Endothelial cell of hepatic sinusoid (primary cell): ENCODE results near the gene DUS1L.

Experiments
- in situ Hi-C: cut with HindIII; loops from 2 replicates; pipeline ENCODE4 v1.10.0; 2017; ENCODE audit warnings: low sequenced_read_pairs

The DUS1L gene

DNA sequence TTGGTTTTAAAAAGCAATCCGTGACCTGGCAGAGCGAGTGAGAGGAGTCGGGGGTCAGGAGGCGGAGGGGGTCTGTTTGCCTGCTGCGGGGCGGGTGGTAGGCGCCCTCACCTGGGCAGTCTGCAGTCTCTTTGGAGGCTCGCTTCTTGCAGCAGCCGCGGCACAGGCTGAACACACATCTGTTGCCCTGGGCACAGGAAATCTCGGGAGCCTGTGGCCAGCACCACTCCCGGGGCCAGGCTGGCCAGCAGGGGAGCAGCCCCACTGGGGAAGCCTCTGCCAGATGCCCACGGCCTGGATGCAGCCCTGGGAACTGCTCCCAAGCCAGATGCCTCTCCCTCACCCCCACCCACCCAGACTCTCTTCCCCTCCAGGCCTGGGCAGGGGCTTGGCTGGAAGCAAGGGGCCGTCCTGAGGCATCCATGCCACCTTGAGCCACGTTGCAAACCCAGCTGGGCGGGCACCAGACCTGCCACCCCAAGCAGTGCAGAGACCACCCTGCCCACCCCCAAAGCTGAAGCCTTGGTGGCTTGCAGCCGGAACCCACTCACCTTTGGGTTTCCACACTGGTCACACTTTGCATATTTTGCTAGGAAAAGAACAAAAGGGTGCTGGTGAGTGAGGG lies 7.3 kb downstream of the DUS1L start:
- in situ Hi-C loops: loop anchor here (10.0 kb wide), 2 partner anchors 76 to 146 kb away; no protein-coding TSS in a partner anchor

DNA sequence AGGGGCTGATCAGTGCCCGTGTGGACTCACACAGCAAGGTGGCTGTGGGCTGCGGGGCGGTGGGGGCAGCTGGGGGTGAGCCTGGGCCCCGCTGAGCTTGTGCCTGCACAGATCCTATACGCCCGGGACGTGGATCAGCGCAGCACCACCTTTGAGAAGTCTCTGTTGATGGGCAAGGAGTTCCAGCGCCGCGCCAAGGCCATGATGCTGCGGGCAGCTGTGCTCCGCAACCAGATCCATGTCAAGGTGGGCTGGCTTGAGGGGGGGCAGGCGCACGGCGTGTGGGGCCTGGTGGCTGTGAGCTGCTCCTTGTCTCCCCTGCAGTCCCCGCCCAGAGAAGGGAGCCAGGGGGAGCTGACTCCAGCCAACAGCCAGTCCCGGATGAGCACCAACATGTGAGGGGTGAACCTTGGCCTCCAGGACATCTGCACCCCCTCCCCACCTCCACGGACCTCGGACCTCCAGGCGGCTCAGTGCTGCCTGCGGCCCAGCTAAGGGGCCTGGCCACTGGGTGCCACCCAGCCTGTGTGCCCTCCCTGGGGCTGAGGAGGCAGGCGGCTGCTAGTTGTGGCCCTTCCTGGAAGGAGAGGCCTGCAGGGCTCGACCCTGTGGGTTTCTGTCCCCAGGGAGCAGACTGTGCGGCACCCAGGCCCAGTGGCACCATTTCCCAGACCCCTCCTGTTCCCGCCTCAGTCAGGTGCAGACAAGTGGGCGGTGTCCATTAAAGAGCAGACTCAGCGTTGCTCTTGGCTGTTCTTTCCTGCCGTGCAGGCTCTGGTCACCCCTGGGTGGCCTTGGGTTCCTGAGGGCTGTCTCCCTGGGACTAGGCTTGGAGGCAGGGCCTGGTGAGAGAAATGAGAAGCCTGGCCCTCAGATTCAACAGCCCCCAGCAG lies 8.6 kb downstream of the DUS1L start:
- in situ Hi-C loops: loop anchor here (10.0 kb wide), 2 partner anchors 78 to 148 kb away; no protein-coding TSS in a partner anchor

DNA sequence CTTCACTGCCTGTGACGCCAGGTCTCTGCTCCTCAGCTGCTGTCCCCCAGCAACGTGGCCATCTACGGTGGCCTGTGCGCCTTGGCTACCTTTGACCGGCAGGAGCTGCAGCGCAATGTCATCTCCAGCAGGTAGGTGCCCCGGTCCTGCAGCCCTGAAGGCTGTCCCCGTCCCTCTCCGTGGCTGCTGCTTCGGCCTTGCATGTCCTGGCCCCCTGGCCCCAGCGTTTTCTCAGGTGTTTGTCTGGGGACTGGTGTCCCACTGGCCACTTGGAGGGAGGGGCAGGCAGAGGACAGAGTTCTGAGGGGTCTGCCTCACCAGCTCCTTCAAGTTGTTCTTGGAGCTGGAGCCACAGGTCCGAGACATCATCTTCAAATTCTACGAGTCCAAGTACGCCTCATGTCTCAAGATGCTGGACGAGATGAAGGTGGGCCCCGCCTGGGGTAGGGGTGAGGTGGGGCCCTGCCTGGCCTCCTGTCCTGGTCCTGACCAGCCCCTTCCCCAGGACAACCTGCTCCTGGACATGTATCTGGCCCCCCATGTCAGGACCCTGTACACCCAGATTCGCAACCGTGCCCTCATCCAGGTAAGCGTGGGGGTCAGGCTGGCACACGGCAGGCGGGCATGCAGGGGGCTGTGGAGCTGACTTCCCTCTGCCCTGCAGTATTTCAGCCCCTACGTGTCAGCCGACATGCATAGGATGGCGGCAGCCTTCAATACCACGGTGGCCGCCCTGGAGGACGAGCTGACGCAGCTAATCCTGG lies 9.5 kb downstream of the DUS1L start:
- in situ Hi-C loops: loop anchor here (10.0 kb wide), 2 partner anchors 79 to 149 kb away; no protein-coding TSS in a partner anchor

DNA sequence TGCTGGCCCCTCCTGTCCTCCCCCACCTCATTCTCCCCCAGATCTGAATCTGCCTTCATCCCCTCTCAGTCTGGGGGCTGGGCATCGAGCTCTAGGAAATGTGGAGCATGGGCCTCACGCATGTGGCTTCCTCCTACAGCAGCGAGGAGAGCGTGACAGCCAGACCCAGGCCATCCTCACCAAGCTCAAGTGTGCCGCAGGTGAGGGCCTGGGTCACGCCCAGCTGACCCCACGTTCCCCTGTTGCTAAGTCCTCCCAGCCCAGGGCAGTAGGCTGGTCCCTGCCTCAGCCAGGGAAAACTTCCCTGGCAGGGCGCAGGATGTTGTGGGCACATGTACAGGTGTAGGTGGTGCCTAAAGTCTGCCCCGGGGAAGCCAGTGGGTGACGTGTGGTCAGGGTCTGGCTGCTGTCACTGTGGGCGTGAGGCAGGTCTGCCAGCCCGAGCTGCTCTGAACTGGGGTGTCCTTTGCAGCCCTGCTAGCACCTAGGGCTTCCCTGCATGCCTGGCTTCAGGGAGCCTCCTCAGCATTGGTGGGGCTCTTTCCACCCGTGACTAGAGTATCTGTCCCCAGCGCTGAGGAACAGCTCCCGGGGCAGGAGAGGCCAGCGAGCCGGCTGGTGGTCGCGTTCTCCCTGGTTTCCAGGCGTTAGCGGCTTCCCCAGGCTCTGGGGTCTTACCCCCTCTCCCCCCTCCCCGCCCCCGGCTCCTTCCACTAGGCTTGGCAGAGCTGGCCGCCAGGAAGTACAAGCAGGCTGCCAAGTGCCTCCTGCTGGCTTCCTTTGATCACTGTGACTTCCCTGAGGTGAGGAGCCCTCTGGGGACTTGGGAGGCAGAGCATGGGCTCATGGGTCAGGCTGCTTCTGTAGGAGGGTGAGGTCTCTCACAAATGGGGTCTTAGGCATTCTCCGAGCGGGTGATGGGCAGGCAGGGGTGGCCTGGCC lies 10.3 kb downstream of the DUS1L start:
- in situ Hi-C loops: loop anchor here (10.0 kb wide), 2 partner anchors 80 to 150 kb away; no protein-coding TSS in a partner anchor

DNA sequence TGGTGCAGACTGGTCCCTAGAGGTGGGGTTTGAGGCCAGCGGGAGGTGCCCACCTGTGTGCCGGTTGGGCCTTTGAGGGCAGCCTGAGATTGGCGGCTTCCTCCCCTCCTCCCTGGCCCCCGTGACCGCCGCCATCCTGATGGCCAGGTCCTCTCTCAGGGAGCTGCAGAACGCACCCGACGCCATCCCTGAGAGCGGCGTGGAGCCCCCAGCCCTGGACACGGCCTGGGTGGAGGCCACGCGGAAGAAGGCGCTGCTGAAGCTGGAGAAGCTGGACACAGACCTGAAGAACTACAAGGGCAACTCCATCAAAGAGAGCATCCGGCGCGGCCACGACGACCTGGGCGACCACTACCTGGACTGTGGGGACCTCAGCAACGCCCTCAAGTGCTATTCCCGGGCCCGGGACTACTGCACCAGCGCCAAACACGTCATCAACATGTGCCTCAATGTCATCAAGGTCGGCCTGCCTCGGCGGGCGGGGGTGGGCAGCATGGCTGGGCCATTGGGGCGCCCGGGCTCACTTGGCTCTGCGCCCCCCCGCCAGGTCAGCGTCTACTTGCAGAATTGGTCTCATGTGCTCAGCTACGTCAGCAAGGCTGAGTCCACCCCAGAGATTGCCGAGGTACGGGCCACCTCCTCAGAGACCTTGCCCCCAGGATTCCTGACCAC lies 11.1 kb downstream of the DUS1L start:
- in situ Hi-C loops: loop anchor here (10.0 kb wide), 2 partner anchors 80 to 150 kb away; no protein-coding TSS in a partner anchor

DNA sequence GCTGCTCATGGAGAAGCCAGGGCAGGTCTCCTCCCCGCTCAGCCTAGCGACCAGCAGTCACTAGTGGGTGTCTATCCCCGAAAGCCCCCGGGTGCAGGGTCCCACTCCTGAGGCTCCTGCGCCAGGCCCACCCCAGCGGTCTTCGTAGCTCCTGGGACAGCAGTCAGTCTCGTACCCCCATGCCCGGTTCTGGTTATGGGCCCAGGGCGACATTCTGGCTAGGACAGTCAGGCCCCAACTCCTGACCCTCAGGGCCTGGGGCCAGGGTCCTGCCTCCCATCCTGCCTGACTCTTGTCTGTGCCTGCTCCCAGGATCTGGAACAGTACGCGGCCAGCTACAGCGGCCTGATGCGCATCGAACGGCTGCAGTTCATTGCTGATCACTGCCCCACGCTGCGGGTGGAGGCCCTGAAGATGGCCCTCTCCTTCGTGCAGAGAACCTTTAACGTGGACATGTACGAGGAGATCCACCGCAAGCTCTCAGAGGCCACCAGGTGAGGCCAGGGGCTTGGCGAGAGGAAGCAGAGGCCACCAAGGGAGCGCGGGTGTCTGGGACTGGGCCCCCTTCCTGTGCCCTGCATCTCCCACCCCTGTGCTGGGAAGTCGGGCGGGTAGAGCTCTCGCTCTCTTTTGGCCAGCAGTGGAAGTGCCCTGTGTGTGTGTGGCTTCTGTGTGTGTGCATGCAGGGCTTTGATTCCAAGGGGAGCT lies 11.9 kb downstream of the DUS1L start:
- in situ Hi-C loops: loop anchor here (10.0 kb wide), 2 partner anchors 81 to 151 kb away; no protein-coding TSS in a partner anchor

DNA sequence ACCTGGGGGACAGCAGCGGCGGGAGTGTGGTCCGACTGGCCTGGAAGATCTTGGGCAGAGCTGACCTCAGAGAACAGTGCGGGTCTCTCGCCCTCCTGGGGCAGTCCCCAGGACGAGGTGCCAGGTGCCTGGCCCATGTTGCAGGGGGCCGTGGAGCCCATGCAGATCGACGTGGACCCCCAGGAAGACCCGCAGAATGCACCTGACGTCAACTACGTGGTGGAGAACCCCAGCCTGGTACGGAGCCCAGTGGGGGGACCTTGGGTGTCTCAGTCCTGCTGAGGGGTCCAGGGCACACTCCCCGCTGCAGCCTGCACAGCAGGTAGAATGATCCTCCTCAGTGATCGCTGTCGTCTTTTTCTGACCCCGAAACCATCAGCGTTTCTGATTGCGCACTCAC lies 12.5 kb downstream of the DUS1L start:
- in situ Hi-C loops: loop anchor here (10.0 kb wide), 2 partner anchors 82 to 152 kb away; no protein-coding TSS in a partner anchor

DNA sequence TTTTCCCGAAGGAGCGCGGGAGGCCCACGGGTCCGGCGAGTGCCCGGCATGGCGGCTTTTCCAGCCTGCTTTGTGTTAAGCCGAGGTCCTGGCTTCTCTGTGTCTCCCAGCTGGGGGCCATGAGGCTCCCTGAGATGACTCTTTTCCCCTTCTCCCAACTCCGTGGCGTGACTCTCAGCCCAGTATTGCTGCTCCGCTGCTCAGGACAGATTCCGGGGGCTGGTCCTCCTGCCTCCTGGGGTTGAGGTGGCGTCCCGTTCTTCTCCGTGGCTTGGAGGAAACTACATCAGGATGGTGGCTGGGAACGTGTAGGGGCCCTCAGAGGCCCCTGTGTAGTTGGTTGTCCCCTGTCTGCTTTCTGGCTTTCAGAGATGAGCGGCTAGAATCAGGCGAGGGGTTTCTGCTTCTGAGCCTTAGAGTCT lies 13.0 kb downstream of the DUS1L start:
- in situ Hi-C loops: loop anchor here (10.0 kb wide), 2 partner anchors 82 to 152 kb away; no protein-coding TSS in a partner anchor

DNA sequence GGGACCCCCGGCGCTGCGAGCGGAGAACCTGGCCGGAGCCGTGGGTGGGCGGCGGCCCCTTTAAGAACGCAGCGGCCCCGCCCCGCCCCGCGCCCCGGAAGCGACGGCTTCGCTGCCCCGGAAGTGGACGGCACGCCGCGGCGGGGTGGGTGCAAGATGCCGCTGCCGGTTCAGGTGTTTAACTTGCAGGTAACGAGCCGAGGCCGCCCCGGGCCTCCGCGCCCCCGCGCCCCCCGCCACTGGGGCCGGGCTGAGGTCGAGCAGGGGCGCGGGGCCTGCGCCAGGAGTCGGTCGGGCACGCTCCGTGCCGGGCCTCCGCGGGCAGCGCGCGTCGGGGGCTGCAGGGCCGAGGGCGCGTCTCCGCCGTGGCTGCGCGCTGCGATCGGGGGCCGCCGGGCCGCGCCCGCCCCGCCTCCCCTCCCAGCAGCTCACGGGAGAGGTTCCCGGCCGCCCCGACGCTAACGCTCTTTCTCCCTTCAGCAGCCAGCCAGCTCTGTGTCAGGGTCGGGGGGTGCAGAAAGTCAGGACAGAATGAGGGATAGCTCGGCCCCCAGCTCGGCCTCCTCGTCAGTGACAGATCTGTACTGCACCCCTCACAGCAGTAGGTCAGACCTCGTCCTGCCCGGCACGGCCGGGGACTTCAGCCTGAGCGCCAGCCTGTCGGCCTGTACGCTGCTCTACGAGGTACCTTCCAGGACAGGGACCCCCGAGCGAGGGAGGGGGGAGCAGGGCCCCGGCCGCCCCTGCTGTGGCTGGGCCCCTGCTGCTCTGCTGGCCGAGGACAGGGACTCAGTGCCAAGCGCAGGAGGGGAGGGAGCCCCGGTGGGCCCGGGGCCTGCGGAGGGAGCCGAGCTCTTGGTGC lies 13.6 kb downstream of the DUS1L start, which contains the start of the genes GPS1 and RFNG:
TSS of gene GPS1 (plus strand) at position 123 of the 862 bp plus-strand sequence. CDS start at position 157, 34 bp downstream.
TSS of gene RFNG (minus strand) at position 36 of the 862 bp plus-strand sequence. CDS start 45 bp downstream, outside the sequence.
- in situ Hi-C loops: loop anchor here (10.0 kb wide), 2 partner anchors 83 to 153 kb away; no protein-coding TSS in a partner anchor

DNA sequence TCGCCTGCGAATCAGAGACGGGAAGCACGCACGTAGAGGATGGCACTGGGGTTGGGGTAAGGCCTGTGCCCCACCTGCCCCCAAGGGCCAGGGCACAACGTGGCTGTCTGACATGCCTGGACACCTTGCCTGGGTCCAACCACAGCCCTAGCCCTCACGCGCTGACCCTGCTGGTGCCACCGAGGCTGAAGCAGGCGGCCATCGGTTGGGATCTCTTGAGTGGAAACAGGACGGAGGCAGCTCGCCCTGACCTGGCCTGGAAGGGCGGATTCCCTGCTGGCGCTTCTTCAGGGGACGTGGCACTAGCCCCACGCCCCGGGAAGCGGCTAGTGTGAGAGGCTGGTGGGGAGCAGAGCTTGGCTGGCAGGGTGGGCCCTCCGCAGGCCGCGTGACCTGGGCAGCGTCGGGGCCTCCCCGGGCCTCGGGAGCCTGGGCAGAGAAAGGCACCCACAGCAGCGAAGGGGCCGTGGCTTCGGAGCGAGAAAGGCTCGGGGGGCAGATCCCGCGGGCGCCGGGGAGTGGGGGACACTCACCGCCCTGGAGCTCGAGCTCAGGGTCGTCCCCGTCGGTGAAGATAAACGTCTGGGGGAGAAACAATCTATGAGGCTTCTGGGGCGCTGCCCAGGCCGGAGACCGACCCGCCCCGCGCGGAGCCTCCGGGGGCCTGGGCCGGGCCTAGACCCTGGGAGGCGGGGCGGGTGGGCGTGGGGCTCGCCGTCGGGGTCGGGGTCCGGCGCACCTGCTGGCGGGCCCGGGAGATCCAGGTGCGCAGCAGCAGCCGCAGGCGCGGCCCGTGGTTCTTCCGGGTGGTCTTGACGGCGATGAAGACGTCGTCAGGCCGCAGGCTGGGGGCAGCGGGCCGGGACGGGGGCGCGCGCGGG lies 14.6 kb downstream of the DUS1L start:
- in situ Hi-C loops: loop anchor here (10.0 kb wide), 2 partner anchors 84 to 154 kb away; no protein-coding TSS in a partner anchor

DNA sequence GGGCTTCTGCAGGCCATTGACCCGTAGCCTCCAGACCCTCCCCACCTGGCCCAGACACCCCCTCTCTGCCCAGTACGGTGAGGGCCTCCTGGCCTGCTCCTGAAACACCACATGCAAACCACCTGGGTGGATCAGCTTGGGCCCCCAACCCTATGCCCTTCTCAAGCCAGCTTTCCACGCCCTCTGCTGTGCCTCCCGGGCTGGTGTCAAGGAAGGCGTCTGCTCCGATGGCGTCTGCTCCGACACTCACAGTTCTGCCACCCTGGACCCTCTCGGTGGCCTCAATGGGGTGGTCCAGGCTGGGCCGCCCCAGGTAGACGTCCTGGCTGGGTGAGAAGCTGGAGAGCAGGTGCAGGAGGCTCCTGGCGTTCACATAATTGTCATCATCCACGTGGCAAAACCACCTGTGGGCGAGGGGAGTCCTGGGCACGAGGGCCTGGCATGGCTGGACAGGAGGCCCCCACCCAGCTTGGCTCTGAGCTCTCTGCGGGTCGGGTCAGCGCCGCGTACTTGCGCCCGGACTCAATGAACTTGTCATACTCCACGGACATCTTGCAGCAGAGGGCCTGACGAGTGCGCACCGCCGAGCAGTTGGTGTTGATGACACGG lies 15.3 kb downstream of the DUS1L start:
- in situ Hi-C loops: loop anchor here (10.0 kb wide), 2 partner anchors 85 to 155 kb away; no protein-coding TSS in a partner anchor

DNA sequence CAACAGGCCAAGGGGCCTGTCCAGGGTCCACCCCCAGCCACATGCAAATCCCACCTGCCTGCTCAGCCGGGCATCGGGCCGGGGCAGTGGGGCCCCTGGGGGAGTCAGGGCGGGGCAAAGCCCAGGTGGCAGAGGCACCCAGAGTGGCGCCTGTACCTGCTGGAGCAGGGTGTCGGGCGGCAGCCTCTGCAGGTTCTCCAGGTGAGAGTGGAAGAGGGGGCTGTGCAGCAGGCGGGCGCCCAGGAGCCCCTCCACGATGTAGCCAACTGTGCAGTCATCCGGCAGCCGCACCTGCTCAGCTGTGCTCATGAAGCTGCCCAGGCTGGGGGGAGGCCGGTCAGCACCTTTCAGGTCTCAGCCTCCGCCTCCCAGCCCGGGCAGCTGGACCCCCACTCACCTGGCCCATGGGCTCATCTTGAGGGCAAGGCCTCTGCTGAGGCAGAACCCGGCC lies 16.1 kb downstream of the DUS1L start:
- in situ Hi-C loops: no loop called here

DNA sequence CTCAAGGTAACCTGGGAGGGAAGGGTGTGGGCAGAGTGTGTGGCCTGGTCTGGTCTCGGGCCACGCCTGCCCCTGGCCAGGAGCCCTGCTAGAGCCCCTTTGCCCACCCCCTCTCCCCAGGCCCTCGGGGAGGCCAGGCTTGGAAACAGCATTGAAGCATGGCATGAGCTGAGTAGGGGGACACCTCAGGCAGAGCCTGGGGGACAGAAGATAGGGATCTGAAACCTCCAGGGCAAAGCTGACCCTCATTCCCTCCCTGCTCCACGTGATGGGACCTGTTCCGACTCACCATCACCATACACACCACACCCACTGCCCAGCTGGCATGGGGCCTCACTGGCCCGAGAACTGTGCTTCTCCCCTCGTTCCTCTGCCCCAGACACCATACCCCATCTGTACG lies 16.5 kb downstream of the DUS1L start:
- in situ Hi-C loops: no loop called here

DNA sequence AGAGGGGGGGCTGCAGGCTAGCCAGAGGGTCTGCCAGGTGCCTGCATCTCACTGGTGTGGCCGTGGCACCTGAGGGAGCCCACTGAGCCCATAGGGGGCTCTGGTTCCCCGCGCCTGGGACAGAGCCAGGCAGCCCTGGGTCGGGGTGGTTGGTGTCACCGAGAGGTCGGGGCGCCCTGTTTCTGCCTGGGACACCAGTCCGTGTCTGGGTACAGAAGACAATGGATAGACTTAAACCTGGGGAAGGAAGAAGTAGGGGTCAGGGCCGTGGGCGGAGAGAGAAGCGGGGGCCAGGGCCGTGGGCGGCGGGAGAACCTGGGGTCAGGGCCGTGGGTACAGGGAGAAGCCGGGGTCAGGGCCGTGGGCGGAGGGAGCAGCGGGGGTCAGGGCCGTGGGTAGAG lies 17.0 kb downstream of the DUS1L start:
- in situ Hi-C loops: no loop called here

DNA sequence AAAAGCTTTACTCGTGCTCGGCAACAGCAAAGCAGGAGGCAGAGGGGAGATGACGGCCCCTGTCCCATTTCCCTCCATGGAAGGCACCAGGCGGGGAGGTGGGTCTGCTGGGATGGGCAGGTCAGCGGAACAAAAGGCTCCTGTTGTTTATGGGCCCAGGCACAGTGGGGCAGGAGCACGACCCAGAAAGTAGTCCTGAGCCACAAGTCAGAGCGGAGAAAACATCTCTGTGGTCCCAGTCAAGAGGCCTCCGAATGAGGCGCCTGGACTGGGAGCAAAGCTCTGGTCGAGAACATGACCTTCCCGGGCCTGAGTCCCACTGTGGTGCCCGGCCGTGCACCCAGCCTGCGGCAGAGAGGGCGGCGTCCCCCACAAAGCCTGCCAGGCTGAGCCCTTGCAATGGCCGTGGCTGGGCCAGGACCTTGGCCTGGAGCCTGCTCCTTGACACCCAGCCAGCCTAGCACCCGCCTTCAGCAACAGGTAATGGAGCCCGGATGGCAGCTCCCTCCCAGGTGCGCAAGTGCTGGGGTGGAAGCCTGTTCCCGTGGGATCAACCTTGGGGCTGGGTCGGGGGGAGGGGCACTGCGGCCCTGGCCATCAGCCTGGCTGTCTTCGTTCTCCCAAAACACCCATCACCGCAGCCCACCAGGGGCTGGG lies 17.6 kb downstream of the DUS1L start:
- in situ Hi-C loops: no loop called here
